Thyroid gland (tissue), 4 donors: Measurements from ENCODE around the gene MSANTD2.

Experiments
- POLR2A ChIP-seq, 2 donors: fragments of 450-650 bp; IDR thresholded peaks; one replicate each; pipeline ENCODE4 v1.6.1; 2017; ENCODE audit warnings: antibody characterized with exemption in 2 of 2, mild to moderate bottlenecking in 2 of 2, moderate library complexity in 1 of 2
- TF ChIP-seq, protein P1 (sequence below), 6 experiments: fragments of 200-600 bp in 3 of 6; fragments of 450-650 bp in 3 of 6; sonication (generic) in 3 of 6; IDR thresholded peaks; one replicate each; pipeline ENCODE4 v1.5.1; 2016 to 2019; ENCODE audit warnings: antibody characterized with exemption in 6 of 6, mild to moderate bottlenecking in 2 of 6, inconsistent platforms in 1 of 6, moderate library complexity in 1 of 6

DNA sequence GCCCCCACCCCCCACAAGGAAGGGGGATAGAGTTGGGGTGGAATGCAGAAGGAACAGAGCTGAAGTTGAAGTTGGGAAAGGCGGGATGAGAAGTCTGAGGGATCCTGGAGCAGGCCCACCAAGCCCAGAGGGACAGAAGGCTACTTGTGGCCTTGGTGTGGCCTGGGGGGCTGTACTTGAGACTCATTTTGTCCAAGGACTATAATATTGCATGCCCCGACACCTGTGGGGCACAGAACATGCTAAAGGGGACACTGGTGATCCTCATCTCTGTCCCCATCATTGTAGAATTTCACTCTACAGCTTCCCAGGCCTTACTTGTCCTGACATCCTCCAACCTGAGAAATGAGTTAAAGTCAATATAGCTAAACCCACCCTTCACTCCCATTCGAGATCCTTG lies 39.4 kb downstream of the MSANTD2 start:
- TF ChIP-seq, protein P1, sequence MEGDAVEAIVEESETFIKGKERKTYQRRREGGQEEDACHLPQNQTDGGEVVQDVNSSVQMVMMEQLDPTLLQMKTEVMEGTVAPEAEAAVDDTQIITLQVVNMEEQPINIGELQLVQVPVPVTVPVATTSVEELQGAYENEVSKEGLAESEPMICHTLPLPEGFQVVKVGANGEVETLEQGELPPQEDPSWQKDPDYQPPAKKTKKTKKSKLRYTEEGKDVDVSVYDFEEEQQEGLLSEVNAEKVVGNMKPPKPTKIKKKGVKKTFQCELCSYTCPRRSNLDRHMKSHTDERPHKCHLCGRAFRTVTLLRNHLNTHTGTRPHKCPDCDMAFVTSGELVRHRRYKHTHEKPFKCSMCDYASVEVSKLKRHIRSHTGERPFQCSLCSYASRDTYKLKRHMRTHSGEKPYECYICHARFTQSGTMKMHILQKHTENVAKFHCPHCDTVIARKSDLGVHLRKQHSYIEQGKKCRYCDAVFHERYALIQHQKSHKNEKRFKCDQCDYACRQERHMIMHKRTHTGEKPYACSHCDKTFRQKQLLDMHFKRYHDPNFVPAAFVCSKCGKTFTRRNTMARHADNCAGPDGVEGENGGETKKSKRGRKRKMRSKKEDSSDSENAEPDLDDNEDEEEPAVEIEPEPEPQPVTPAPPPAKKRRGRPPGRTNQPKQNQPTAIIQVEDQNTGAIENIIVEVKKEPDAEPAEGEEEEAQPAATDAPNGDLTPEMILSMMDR (IDR thresholded peaks at IDR 0.05), result no peak
- TF ChIP-seq POLR2A (IDR thresholded peaks at IDR 0.05), result no peak
